Neural progenitor cell (in vitro differentiated cells): ENCODE data around the gene LGALS13.

Source experiments
- EZH2 ChIP-seq: fragments of 200-600 bp; sonication (generic); IDR thresholded peaks from 2 replicates; pipeline ENCODE4 v1.6.1; 2017; ENCODE audit warnings: antibody characterized with exemption, mild to moderate bottlenecking, moderate library complexity
- TF ChIP-seq, protein P1 (sequence below): fragments of 200-600 bp; sonication (generic); IDR thresholded peaks from 2 replicates; pipeline ENCODE4 v1.5.1; 2017; ENCODE audit warnings: antibody characterized with exemption, mild to moderate bottlenecking

DNA sequence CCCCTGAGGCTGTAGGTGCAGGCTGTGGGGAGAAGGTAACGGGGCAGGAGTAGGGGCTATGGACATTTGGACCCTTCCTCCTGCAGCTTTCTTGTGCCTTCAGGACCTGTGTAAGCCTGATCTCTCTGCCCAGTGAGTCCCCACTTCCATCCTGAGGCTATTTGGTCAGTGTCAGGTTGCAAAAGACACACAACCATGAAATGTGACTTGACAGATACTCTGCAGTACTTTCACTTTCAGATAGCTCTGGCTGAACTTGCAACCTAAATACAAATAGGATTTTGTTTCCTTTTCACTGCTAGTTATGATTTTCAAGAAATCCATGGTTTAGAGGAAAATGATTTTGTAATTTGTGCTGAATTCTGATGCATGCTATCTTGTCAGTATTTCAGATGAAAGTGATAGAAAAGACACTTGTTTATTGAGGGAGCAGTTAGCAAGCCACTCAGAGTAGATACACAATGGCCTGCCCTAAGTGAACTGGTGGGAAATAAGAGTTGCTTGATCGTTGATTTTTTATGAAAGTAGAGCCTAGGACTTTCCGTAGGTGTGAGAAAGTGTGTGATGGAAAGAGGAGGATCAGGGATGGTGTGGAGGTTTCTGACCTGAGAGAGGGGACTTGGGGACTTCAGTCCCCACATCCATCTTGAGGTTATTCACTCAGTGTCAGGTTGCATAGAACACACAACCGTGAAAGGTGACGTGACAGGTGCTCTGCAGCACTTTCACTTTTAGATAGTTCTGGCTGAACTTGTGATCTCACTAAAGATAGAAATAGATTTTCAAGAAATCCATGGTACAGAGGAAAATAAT is 44.3 kb upstream of the LGALS13 start:
- TF ChIP-seq, protein P1, sequence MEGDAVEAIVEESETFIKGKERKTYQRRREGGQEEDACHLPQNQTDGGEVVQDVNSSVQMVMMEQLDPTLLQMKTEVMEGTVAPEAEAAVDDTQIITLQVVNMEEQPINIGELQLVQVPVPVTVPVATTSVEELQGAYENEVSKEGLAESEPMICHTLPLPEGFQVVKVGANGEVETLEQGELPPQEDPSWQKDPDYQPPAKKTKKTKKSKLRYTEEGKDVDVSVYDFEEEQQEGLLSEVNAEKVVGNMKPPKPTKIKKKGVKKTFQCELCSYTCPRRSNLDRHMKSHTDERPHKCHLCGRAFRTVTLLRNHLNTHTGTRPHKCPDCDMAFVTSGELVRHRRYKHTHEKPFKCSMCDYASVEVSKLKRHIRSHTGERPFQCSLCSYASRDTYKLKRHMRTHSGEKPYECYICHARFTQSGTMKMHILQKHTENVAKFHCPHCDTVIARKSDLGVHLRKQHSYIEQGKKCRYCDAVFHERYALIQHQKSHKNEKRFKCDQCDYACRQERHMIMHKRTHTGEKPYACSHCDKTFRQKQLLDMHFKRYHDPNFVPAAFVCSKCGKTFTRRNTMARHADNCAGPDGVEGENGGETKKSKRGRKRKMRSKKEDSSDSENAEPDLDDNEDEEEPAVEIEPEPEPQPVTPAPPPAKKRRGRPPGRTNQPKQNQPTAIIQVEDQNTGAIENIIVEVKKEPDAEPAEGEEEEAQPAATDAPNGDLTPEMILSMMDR, result no peak
- TF ChIP-seq EZH2, result no peak
